CD14-positive monocyte (primary cell): Measurements from ENCODE around the gene SLC25A45. TPM values are rescaled to one million over a fixed set of nuclear protein-coding genes. Genes with fewer than 3 reads are reported as not detected.

Experiments used
- DNase-seq, 3 donors: peaks; one replicate each; pipeline ENCODE4 v3.0.0-alpha.2; 2011 to 2022
- H2AFZ ChIP-seq: 2 replicates; pipeline ENCODE4 v1.6.0; 2012; ENCODE audit warnings: mild to moderate bottlenecking, low read depth, low read length, inconsistent platforms; ENCODE audit not compliant: insufficient read depth, poor library complexity, severe bottlenecking
- H3K27ac ChIP-seq, 2 donors: 1 replicate in 1 of 2; 2 replicates in 1 of 2; pipeline ENCODE4 v1.5.1; 2012 to 2013; ENCODE audit warnings: low read length in 2 of 2, control low read depth in 1 of 2, inconsistent platforms in 1 of 2, low read depth in 1 of 2, mild to moderate bottlenecking in 1 of 2
- H3K27me3 ChIP-seq, 2 donors: one replicate each; pipeline versions ENCODE4 v1.6.0 to v1.6.1; 2011 to 2013; ENCODE audit warnings: low read length in 2 of 2; ENCODE audit not compliant: control insufficient read depth in 2 of 2, insufficient read depth in 2 of 2
- H3K36me3 ChIP-seq, 2 donors: replicated peaks in 1 of 2; 1 replicate in 1 of 2; 2 replicates in 1 of 2; pipeline versions ENCODE4 v1.5.1 to v1.6.1; 2012 to 2013; ENCODE audit warnings: low read length in 2 of 2, control low read depth in 1 of 2, inconsistent platforms in 1 of 2, mild to moderate bottlenecking in 1 of 2; ENCODE audit not compliant: insufficient read depth in 2 of 2, control insufficient read depth in 1 of 2
- H3K4me1 ChIP-seq, 2 donors: 1 replicate in 1 of 2; 2 replicates in 1 of 2; pipeline versions ENCODE4 v1.5.1 to v1.6.1; 2012 to 2013; ENCODE audit warnings: low read length in 2 of 2, control low read depth in 1 of 2, inconsistent platforms in 1 of 2, mild to moderate bottlenecking in 1 of 2, moderate library complexity in 1 of 2; ENCODE audit not compliant: insufficient read depth in 2 of 2, control insufficient read depth in 1 of 2
- H3K4me2 ChIP-seq: replicated peaks from 2 replicates; pipeline ENCODE3; 2012; ENCODE audit warnings: low read length, moderate library complexity, mild to moderate bottlenecking; ENCODE audit not compliant: poor library complexity, severe bottlenecking; ENCODE audit errors: extremely low read depth
- H3K4me3 ChIP-seq, 3 experiments: fragments of 200-600 bp in 1 of 3; sonication (generic) in 1 of 3; replicated peaks in 1 of 3; 1 replicate in 2 of 3; 2 replicates in 1 of 3; pipeline ENCODE4 v1.5.1; 2011 to 2013; ENCODE audit warnings: low read length in 3 of 3, mild to moderate bottlenecking in 3 of 3, control low read depth in 2 of 3, low read depth in 2 of 3, inconsistent platforms in 1 of 3, moderate library complexity in 1 of 3
- H3K79me2 ChIP-seq: 2 replicates; pipeline ENCODE4 v1.6.0; 2012; ENCODE audit warnings: mild to moderate bottlenecking, control low read depth, inconsistent platforms, low read length, moderate library complexity; ENCODE audit not compliant: insufficient read depth
- H3K9ac ChIP-seq: 2 replicates; pipeline ENCODE4 v1.6.0; 2017; ENCODE audit warnings: low read length, mild to moderate bottlenecking; ENCODE audit not compliant: insufficient read depth, poor library complexity, severe bottlenecking
- H3K9me3 ChIP-seq, 2 donors: replicated peaks in 1 of 2; 1 replicate in 1 of 2; 2 replicates in 1 of 2; pipeline versions ENCODE4 v1.5.1 to v1.6.1; 2012 to 2013; ENCODE audit warnings: low read length in 2 of 2, control low read depth in 1 of 2; ENCODE audit not compliant: control insufficient read depth in 1 of 2, insufficient read depth in 1 of 2
- H4K20me1 ChIP-seq: 2 replicates; pipeline ENCODE4 v1.6.0; 2012; ENCODE audit warnings: mild to moderate bottlenecking, low read length, control low read depth, moderate library complexity; ENCODE audit not compliant: insufficient read depth
- H3K27ac Mint-ChIP-seq, 7 donors: one replicate each; pipeline ENCODE4 v1.8.0; 2020; ENCODE audit warnings: mild to moderate bottlenecking in 7 of 7, mixed read lengths in 7 of 7, moderate library complexity in 6 of 7, inconsistent platforms in 2 of 7
- H3K27me3 Mint-ChIP-seq, 3 donors: one replicate each; pipeline ENCODE4 v1.8.0; 2021 to 2022; ENCODE audit warnings: low read depth in 3 of 3, mild to moderate bottlenecking in 3 of 3, mixed read lengths in 3 of 3, moderate library complexity in 3 of 3, inconsistent platforms in 1 of 3
- H3K36me3 Mint-ChIP-seq, 2 donors: one replicate each; pipeline ENCODE4 v1.8.0; 2020; ENCODE audit warnings: mixed read lengths in 2 of 2, inconsistent platforms in 1 of 2, mild to moderate bottlenecking in 1 of 2
- H3K4me1 Mint-ChIP-seq: one replicate; pipeline ENCODE4 v1.8.0; 2020; ENCODE audit warnings: mild to moderate bottlenecking, mixed read lengths
- H3K4me3 Mint-ChIP-seq, 2 donors: one replicate each; pipeline ENCODE4 v1.8.0; 2020; ENCODE audit warnings: mild to moderate bottlenecking in 2 of 2, mixed read lengths in 2 of 2, moderate library complexity in 1 of 2
- H3K9me3 Mint-ChIP-seq, 7 donors: one replicate each; pipeline ENCODE4 v1.8.0; 2020 to 2022; ENCODE audit warnings: mixed read lengths in 7 of 7, mild to moderate bottlenecking in 6 of 7, moderate library complexity in 6 of 7, inconsistent platforms in 2 of 7
- CTCF ChIP-seq: fragments of 200-600 bp; IDR thresholded peaks from one replicate; pipeline ENCODE4 v1.8.0; 2022; ENCODE audit warnings: antibody characterized with exemption, mild to moderate bottlenecking
- WGBS: methylation state at CpG from one replicate; pipeline ENCODE4 v1.1.5; 2013; ENCODE audit warnings: missing lambda C conversion rate; ENCODE audit not compliant: insufficient coverage; 5-methylcytosine and 5-hydroxymethylcytosine counted together
- intact Hi-C, 2 donors: fragments of 100-400 bp; cut with micrococcal nuclease; formaldehyde crosslinking; loops; one replicate each; pipeline versions ENCODE4 v1.15.0 to v1.15.1; 2023
- polyA plus RNA-seq, 3 donors: library from polyadenylated mRNA; depleted of rRNA in 1 of 3; unstranded in 2 of 3; stranded (reverse) in 1 of 3; fragments of 300-500 nt in 2 of 3; fragments of >200 nt in 1 of 3; fragmentation: Illumina TruSeq in 2 of 3; gene quantifications; 1 replicate in 2 of 3; 2 replicates in 1 of 3; pipeline ENCODE4 v1.2.3, GENCODE V29; 2012 to 2021

Gene SLC25A45
- polyA plus RNA-seq, 3 donors: 3.7 to 11.3 (median 4.1) TPM

- WGBS: under 1% methylated on average over 57 of the region's 68 CpGs
- H3K27me3 Mint-ChIP-seq: peaks cover 0 to 39% (median 13%) of the 10 kb centered on the region in 3 donors
- no peaks in the 10 kb centered on the region for H3K9me3 ChIP-seq
- H3K4me1 Mint-ChIP-seq: peaks cover 36% of the 10 kb centered on the region
- H3K4me3 ChIP-seq: peak overlapping the region; percentile 86 to 100 (median 96)
- intact Hi-C loops: loop anchor here (1.0 to 2.0 kb wide), 2 partner anchors 75 to 77 kb away; partner anchors contain the start of gene MALAT1 (in 1 of the 2)
- peak; percentile 93 to 99 (median 97) for DNase-seq
- H3K4me3 Mint-ChIP-seq: peak overlapping the region; percentile 99 to 100
- H3K27ac Mint-ChIP-seq: peak overlapping the region; percentile 99 to 100 (median 100)
- H2AFZ ChIP-seq: peak overlapping the region; percentile 33
- peaks cover 91% of the 10 kb centered on the region for H3K79me2 ChIP-seq
- no peaks in the 10 kb centered on the region for H3K27me3 ChIP-seq
- H3K9ac ChIP-seq: peak overlapping the region; percentile 100
- peaks cover 6 to 23% (median 18%) of the 10 kb centered on the region in 7 donors for H3K9me3 Mint-ChIP-seq
- peaks cover 53 to 56% of the 10 kb centered on the region in 2 donors for H3K4me1 ChIP-seq
- H3K36me3 ChIP-seq: peaks cover 14 to 37% of the 10 kb centered on the region in 2 donors
- peaks cover 43 to 46% of the 10 kb centered on the region in 2 donors for H3K36me3 Mint-ChIP-seq
- TF ChIP-seq CTCF: no peak
- H4K20me1 ChIP-seq: peaks cover 57% of the 10 kb centered on the region
- H3K4me2 ChIP-seq: peak overlapping the region; percentile 85
- peak overlapping the region; percentile 96 to 100 for H3K27ac ChIP-seq
Observed at GRCh38 chr11:65421794-65422632, 39.6 kb upstream of the SLC25A45 start.

GRCh38 chr11:65420979-65421793, 38.7 kb upstream of the SLC25A45 start:
- H3K4me1 Mint-ChIP-seq: peaks cover 38% of the 10 kb centered on the region

More at GRCh38 chr11:65420979-65421793, 38.7 kb upstream of the SLC25A45 start:
- peaks cover 35 to 39% of the 10 kb centered on the region in 2 donors for H3K36me3 Mint-ChIP-seq
- Histone ChIP-seq H3K4me1 (peaks cover 55 to 56% of the 10 kb centered on the region in 2 donors), H4K20me1 (peaks cover 56% of the 10 kb centered on the region), H3K4me2 (peak overlapping the region; percentile 85), H3K27me3 (no peaks in the 10 kb centered on the region), H3K4me3 (peak overlapping the region; percentile 61 to 100 (median 96)), H3K9ac (peak overlapping the region; percentile 100), H3K27ac (peak overlapping the region; percentile 96 to 100), H3K9me3 (no peaks in the 10 kb centered on the region), H3K36me3 (peaks cover 9 to 29% of the 10 kb centered on the region in 2 donors), H2AFZ (no peak overlapping the region), H3K79me2 (peaks cover 89% of the 10 kb centered on the region)
- H3K4me3 Mint-ChIP-seq: peak overlapping the region; percentile 99 to 100
- H3K27me3 Mint-ChIP-seq: peaks cover 0 to 39% (median 13%) of the 10 kb centered on the region in 3 donors
- H3K27ac Mint-ChIP-seq: peak overlapping the region; percentile 99 to 100 (median 100)
- 8% methylated on average over 8 of the region's 15 CpGs for WGBS
- peak; percentile 97 to 98 (median 98) for DNase-seq
- TF ChIP-seq CTCF: no peak
- intact Hi-C loops: no loop called here
- H3K9me3 Mint-ChIP-seq: peaks cover 6 to 23% (median 18%) of the 10 kb centered on the region in 7 donors
